Measurements from ENCODE around the gene CYBC1.

The CYBC1 gene

GRCh38 chr17:82418001-82418986 is 32.3 kb downstream of the CYBC1 start, which contains the start of the genes HEXD and OGFOD3:
Gene HEXD (plus strand): TSS chr17:82418347. CDS start chr17:82419800, 1,453 bp downstream.
Gene OGFOD3 (minus strand): TSS chr17:82418586. CDS start chr17:82418485, 101 bp downstream.
- TF ChIP-seq, protein P1, sequence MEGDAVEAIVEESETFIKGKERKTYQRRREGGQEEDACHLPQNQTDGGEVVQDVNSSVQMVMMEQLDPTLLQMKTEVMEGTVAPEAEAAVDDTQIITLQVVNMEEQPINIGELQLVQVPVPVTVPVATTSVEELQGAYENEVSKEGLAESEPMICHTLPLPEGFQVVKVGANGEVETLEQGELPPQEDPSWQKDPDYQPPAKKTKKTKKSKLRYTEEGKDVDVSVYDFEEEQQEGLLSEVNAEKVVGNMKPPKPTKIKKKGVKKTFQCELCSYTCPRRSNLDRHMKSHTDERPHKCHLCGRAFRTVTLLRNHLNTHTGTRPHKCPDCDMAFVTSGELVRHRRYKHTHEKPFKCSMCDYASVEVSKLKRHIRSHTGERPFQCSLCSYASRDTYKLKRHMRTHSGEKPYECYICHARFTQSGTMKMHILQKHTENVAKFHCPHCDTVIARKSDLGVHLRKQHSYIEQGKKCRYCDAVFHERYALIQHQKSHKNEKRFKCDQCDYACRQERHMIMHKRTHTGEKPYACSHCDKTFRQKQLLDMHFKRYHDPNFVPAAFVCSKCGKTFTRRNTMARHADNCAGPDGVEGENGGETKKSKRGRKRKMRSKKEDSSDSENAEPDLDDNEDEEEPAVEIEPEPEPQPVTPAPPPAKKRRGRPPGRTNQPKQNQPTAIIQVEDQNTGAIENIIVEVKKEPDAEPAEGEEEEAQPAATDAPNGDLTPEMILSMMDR (conservative IDR thresholded peaks at IDR 0.05; ENCODE audit: low read depth, low read length), result no peak

GRCh38 chr17:82416771-82417170 is 33.8 kb downstream of the CYBC1 start:
- TF ChIP-seq, protein P1 (conservative IDR thresholded peaks at IDR 0.05; ENCODE audit: low read depth, low read length), result peak; percentile 29
- H3K4me3 ChIP-seq (ENCODE audit: low read depth, low read length), result no peak overlapping the region
- no peak for DNase-seq (ENCODE audit: low read depth)

More at GRCh38 chr17:82418001-82418986, 32.3 kb downstream of the CYBC1 start, which contains the start of the genes HEXD and OGFOD3:
- DNase-seq (ENCODE audit: low read depth), result peak; percentile 82
- peak within 1 kb of the TSS; percentile 82 for H3K4me3 ChIP-seq (ENCODE audit: low read depth, low read length)

DNA sequence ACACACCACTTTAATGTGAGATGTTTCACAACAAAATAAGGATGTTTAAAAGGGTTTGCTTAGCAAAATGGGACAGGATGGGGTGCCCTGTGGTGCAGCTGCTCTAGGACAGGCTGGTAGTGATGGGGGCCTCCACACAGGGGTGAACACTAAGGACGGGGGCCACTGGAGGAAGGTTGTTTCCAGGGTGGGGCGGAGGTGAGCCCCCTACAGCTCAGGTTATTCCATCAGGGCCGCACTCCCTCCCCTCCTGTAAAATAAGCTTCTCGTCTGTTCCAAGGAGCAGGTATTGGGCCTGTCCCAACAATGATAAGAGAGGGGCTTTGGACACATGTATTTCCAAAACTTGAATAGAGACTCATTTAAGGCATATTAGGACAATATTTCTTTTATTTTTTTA is 34.3 kb downstream of the CYBC1 start:
- no peak for DNase-seq (ENCODE audit: low read depth)
- TF ChIP-seq, protein P1 (conservative IDR thresholded peaks at IDR 0.05; ENCODE audit: low read depth, low read length), result no peak
- no peak overlapping the region for H3K4me3 ChIP-seq (ENCODE audit: low read depth, low read length)

DNA sequence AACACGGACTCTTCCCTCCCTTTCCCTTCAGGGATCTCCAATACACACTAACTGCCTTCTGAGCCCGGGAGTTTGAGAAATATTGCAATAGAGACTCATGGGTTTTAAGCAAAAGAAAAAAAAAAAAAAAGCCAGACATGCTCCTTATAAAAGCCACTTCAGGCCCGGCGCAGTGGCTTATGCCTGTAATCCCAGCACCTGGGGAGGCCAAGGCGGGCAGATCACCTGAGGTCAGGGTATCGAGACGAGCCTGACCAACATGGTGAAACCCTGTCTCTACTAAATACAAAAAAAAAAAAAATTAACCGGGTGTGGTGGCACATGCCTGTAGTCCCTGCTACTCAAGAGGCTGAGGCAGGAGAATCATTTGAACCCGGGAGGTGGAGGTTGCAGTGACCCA is 34.8 kb downstream of the CYBC1 start:
- TF ChIP-seq, protein P1 (conservative IDR thresholded peaks at IDR 0.05; ENCODE audit: low read depth, low read length), result no peak
- H3K4me3 ChIP-seq (ENCODE audit: low read depth, low read length), result no peak overlapping the region
- DNase-seq (ENCODE audit: low read depth), result no peak

GRCh38 chr17:82415336-82415735 is 35.2 kb downstream of the CYBC1 start:
- TF ChIP-seq, protein P1 (conservative IDR thresholded peaks at IDR 0.05; ENCODE audit: low read depth, low read length), result no peak
- H3K4me3 ChIP-seq (ENCODE audit: low read depth, low read length), result no peak overlapping the region
- no peak for DNase-seq (ENCODE audit: low read depth)

DNA sequence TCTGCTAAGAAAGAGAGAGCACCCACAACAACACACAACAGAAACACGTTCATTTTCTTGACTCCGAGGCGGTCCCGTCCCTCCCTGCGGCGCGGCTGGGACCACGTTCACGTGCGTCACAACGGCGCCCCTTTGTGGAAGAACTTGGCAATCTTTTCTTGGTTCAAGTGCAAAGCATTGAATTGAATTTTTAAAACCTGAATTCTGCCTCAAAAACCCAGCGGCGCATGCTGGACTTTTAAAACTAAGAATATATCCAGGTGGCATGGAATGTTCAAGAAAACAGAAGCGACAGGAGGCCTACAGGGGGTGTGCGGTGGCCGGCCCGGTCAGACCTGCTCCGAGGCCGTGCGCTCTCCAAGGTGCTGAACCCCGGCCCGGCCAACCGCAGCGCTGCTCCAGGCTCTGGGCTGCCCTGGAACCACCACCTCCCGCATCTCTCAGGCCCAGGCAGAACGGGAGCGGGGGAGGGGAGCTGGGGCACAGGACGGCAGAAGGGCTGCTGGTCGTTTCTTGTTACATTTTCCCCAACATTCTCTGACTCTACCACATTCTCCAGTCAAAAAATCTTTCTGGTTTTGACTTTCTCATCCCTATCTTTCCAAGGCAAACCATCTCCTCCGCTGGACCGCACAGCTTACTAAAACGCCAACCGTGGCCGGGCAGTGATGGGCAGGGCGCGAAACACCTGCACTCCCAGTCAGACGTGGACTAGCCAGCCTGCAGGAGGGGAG is 35.8 kb downstream of the CYBC1 start:
- DNase-seq (ENCODE audit: low read depth), result peak; percentile 76
- TF ChIP-seq, protein P1 (conservative IDR thresholded peaks at IDR 0.05; ENCODE audit: low read depth, low read length), result peak; percentile 78
- H3K4me3 ChIP-seq (ENCODE audit: low read depth, low read length), result peak overlapping the region; percentile 27

Measured in choroid plexus epithelial cell (primary cell).